KBM-7 (cell line): Measurements from ENCODE around the gene HEMGN.
A peak's percentile ranks its signal among the peaks of the same experiment; 100 is the strongest.
"Not testable (repeated sequence)": the region's sequence is repeated elsewhere in the genome, so short reads cannot be mapped to it uniquely, and the experiment has no call there.

ENCODE experiments used
- DNase-seq: peaks from one replicate; pipeline ENCODE4 v3.0.0-alpha.2; 2015
- in situ Hi-C: fragments of 300-500 bp; cut with MboI; formaldehyde crosslinking; loops from 2 replicates; pipeline ENCODE4 v1.14.3; 2020; ENCODE audit warnings: low sequenced_read_pairs, low pct_unique_long_range_greater_than_20kb, mixed read lengths

Gene HEMGN

DNA sequence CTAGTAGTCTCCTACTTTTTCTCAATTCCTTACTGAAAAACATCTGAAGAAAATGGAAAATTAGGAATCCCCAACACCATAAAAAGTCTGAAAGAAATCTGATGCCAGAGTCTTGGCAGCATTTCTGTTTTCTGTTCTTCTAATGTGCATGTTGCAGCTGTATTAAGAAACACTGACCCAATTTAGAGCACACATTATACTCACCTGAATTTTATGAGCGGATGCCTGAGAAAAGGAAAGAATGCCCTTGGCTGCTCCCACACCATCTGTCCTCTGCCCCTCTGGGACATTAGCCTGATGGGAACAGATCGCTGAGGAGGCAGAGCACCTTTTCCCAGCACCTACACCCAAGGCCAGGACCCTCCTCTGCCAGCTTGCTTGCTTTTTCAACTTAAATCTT lies 31.0 kb upstream of the HEMGN start:
- no peak for DNase-seq
- in situ Hi-C loops: no loop called here

DNA sequence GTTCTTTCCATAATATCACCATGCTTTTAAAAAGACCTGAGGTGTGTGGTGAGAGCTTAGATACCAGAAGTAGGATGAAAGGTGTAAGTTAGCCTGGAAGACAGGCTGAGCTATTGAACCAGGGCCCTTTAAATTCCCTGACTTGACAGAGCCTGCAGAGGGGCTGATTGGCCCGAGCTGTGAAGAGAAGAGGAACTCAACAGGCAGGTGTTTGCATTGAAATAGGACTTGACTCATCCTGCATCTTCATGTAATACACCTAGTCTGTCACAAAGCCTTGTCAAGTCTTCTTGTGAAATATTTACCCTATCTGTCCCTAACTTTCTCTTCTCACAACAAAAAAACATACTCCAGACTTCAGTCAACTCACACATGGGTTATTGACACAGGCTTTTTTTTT lies 28.5 kb upstream of the HEMGN start:
- in situ Hi-C loops: no loop called here
- DNase-seq: no peak

DNA sequence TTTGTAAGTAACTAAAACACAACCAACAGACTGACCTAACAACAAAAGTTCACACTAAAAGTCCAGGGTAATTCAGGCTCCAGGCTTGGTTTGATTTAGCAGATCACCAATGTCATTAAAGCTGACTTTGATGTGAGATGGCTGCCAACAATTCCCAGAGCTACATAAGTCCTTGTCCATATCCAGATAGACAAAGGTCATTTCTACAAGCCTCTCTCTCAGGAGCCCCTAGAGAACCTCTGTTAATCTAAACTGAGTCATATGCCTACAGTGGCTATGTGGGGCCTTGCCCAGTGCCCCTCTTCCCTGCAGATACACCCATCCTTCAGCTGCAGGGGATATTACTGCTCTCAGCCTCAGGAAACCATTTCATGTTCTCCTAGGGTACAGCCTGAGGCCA lies 26.9 kb upstream of the HEMGN start:
- in situ Hi-C loops: no loop called here
- DNase-seq: no peak

DNA sequence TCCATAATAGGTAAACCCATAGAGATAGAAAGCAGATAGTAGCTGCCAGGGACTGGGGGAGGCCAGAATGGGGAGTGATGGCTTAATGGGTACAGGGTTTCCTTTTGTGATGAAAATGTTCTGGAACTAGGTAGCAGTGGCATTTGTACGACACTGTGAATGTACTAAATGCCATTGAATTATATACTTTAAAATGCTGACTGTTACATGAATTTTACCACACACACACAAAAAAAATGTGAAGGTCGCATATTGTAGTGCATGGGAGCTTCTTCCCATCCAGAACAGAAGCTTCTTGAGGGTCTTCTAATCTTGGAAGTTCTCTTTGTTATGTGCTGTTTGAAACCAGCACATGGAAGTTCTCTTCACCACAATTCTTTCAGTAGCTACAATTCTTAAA lies 25.3 kb upstream of the HEMGN start:
- in situ Hi-C loops: no loop called here
- no peak for DNase-seq

DNA sequence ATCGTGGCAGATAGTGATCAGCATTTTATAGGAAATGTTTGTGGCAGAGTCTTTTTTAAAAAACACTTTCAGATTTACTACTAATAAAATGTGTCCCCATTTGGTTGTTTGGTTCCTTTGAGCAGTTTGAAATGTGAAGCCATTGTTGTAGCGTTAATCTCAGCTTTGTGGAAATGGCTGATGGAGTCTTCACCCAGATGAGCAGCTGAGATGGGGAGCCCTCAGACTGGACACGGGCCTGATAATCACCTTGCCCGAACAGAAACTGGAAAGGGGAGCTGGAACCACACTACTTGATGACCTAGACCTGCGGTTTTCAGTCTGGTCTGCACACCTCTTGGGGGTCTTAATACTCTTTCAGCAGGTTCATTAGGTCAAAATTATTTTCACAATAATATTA lies 24.6 kb upstream of the HEMGN start:
- in situ Hi-C loops: no loop called here
- no peak for DNase-seq

DNA sequence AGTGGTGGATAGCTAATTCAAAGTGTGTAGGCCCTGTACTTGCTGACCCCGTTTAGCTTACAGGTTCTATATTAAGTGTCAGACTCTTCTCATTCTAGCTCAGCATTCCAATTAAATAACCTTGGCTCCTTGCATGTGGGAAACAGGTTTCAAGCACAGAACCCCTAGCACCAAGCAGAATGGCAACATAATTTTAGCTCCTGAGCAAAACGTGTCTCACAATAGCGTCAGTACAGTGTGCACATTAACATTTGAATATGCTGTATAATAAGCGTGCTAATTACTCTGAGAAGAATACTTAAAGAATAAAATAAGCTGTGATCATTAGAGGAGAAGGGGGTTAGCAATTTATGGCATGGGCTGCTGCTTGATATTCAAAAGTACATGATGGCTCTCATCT lies 24.2 kb upstream of the HEMGN start:
- no peak for DNase-seq
- in situ Hi-C loops: no loop called here

DNA sequence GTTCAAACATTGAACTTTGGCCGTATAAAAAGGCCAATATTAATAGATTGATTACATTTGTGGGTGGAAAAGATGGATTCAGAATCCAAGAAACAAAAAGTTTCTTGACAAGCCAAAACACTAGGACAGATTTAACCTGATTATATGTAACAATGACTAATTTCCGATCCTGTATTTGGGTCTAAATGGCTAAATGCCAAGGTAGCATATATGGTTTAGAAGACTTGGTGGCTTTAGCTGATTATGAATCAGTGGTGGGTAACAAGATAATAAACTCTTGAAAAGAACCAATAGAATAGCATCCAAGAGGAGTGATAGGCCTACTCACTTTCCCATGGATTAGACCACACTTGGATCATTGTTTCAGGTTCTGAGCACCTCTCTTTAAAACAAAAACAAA lies 23.4 kb upstream of the HEMGN start:
- in situ Hi-C loops: no loop called here
- DNase-seq: no peak

DNA sequence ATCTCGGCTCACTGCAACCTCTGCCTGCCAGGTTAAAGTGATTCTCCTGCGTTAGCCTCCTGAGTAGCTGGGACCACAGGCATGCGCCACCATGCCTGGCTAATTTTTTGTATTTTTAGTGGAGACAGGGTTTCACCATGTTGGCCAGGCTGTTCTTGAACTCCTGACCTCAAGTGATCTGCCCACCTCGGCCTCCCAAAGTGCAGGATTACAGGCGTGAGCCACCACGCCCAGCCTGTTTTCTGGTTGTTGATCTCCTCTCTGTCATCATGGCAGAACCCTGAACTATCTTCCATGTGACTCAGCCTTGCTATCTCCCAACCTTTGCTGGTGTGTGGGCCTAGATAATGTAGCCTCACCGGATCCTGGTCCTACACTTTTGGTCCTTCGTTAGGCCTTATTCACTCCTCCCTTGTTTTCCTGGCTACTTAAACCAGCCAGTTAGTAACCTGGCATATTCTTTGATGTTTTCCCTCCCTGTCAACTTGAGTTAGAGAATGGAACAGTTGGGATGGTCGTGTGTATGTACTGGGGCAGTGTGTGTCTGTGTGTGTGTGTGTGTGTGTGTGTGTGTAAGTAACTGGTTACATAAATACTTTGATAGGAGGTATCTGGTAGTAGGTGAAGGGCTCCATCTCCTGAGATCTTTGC lies 22.8 kb upstream of the HEMGN start:
- in situ Hi-C loops, DNase-seq: not testable (repeated sequence)

DNA sequence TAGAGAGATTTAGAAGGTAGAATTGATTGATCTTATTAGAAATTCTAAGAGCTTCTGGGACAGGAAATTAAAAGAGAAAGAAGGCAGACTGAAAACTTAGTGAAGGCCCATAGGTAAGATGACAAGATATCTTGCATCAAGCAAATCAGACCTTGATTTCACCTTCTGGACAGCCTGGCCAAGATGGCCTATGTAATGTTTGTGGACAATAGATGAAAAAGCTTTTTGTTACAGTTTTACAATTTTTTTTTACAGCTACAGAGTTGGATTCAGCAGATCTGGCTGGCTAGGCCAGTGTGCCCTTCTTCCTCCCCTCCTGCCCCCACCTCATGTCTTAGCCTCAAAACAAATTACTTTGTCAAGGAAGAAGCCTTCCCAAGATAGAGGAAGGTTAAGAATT lies 21.6 kb upstream of the HEMGN start:
- in situ Hi-C loops: no loop called here
- no peak for DNase-seq

DNA sequence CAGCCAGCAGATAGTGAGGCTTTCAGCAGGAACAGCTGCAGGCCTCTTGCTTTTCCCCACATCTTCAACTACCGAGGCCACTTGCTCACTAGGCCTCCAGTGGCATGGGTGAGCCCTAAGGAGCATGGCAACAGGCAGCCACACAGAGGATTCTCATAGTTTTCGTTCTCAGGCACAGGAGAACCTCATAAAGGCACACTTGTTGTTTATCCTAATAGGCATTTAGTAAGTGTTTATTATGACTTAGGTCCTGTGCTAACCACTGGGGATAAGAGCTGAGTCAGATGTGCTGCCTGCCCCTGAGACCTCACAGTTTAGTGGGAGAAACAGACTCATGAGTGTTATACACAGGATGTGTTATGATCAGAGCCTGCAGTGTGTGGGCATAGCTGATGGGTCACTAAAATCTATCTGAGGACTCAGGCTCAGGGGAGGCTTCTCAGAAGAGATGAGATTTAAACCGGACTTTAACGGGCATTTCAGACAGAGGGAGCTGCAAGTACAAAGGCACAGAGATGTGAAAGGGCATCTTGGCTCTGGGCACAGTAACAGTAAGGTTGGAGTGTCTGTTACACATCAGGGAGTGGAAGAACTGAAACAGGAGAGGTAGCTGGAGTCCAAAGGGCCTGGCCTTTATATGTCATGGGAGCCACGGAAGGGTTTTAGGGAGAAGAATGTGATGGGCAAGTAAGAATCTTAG lies 21.0 kb upstream of the HEMGN start:
- no peak for DNase-seq
- in situ Hi-C loops: no loop called here

DNA sequence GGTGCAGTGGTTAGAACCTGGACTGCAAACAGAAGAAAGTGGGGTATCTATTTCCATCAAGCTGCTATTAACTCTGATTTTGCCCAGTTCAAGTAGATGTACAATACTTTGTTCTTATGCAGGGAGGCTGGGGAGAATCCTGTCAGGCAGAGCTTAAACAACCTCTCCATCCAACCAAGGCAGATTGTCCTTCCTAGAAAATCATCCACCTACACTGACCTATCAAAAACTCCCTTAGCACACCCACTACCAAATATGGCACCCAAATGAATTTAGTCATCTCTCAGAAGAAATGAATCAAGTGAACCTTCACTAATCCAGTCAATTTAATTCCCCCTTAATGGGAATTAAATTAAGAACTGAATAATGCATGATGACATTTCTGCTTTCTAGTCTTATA lies 18.4 kb upstream of the HEMGN start:
- no peak for DNase-seq
- in situ Hi-C loops: no loop called here

DNA sequence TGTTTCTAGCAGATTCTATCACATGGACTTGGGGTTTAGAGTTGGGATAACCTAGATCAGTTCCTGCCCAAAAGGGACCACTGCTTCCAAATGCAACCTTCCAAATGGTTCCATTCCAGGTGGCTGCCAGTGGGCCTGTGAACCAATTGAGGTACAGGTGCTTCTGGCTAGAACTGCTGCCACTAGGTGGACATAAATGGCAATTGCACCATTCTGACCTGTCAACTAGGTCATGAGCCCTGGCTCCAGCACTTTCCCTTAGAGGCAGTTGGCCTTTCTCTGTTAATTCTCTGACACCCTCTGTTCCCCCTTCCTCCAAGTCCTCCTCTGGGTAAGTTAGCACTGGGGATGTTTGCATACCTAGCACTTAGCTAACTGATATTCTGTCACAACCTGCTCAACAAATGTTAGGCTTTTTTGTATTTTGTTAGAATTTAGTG lies 16.6 kb upstream of the HEMGN start:
- in situ Hi-C loops: no loop called here
- peak; percentile 53 for DNase-seq

DNA sequence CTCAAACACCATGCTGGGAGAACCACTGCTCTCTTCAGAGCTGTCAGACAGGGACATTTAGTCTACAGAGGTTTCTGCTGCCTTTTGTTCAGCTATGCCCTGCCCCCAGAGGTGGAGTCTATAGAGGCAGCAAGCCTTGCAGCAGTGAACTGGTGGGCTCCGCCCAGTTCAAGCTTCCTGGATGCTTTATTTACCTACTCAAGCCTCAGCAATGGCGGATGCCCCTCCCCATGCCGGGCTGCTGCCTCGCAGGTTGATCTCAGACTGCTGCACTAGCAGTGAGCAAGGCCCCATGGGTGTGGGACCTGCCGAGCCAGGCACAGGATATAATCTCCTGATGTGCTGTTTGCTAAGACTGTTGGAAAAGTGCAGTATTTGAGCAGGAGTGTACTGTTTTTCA lies 12.9 kb upstream of the HEMGN start:
- in situ Hi-C loops, DNase-seq: not testable (repeated sequence)

DNA sequence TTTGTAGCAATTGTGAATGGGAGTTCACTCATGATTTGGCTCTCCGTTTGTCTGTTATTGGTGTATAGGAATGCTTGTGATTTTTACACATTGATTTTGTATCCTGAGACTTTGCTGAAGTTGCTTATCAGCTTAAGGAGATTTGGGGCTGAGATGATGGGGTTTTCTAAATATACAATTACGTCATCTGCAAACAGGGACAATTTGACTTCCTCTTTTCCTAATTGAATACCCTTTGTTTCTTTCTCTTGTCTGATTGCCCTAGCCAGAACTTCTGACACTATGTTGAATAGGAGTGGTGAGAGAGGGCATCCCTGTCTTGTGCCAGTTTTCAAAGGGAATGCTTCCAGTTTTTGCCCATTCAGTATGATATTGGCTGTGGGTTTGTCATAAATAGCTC lies 9.1 kb upstream of the HEMGN start:
- in situ Hi-C loops: not testable (repeated sequence)

DNA sequence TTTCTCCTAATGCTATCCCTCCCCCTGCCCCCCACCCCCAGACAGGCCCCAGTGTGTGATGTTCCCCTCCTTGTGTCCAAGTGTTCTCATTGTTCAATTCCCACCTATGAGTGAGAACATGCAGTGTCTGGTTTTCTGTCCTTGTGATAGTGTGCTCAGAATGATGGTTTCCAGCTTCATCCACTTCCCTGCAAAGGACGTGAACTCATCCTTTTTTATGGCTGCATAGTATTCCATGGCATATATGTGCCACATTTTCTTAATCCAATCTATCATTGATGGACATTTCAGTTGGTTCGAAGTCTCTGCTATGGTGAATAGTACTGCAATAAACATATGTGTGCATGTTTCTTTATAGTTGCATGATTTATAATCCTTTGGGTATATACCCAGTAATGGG lies 7.5 kb upstream of the HEMGN start:
- DNase-seq, in situ Hi-C loops: not testable (repeated sequence)

More for the DNA sequence above, 9.1 kb upstream of the HEMGN start:
- not testable (repeated sequence) for DNase-seq

DNA sequence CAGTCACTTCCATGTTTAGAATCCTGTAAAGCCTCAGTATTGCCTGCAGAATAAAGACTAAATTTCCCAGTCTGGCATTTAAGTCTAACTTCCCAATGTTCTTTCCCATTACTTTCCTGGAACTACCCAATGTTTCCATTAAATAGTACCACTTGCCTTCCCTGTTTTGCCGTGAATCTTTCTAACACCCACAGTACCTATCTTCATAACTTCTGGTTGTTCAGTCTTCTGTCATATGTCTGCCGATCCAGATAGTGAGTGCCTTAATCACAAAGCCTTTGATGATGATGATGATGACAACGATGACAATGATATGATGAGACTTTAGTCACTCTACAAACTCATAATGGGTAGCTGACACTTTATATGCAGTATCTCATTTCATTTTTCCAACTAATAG lies 6.6 kb upstream of the HEMGN start:
- DNase-seq: no peak
- in situ Hi-C loops: no loop called here

DNA sequence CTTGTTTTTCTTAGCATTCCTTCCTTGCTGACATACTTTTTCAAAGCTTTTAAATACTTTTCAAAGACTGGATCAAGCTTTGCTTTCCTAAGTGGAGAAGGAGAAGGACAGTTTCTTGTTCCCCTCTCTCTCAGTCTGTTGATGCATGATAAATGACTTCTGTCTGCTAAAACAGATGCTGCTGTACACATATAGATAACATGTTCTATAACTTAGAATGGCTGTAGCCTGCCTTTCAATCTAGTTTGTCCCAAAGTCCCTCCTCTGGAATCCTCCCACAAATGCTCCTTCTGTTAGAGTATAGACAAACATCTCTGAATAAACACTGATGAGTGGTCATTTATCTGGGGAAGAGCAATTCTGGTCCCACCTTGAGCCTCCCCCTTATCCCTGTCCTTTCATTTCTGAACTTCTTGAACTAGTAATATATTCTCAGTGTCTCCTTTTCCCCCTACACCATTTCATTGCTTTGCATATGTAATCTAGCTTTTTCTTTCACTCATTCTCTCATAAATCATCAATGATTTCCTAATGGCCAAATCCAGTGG lies 5.4 kb upstream of the HEMGN start:
- no peak for DNase-seq
- in situ Hi-C loops: no loop called here

DNA sequence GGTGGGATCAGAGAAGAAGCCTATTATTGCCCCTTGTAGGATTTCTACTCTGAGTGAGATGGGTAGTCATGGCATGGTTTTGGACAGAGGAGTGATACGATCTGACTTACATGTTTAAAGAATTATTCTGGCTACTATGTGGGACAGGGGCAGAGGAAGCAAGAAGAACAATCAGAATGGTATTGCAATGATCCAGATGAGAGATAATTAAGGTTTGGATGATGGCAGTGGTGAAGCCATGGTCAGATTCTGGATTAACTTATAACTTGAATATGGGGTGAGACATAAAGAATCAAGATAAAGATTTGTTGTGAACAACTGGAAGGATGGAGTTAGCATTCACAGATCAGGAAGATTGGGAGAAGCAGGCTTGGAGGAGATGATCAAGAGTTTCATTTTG lies 3.4 kb upstream of the HEMGN start:
- in situ Hi-C loops: no loop called here
- DNase-seq: no peak

DNA sequence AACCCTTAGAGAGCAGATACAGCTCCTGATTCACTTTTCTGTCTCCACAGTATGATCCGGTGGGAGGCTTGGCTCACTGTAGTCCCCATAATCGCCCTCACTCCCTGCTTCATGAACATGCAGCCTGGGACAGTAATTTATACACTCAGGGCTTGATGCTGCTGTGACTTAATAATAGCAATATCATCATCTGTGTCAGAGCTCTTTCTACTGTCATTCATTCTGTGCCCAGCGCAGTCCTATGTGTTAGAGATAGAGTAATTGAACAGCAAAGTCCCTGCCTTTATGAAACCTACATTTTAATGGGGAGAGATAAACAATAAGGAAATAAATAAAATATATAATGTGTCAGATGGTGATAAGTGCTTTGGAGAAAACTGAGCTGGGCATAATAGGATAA lies 2.8 kb upstream of the HEMGN start:
- in situ Hi-C loops: no loop called here
- no peak for DNase-seq

DNA sequence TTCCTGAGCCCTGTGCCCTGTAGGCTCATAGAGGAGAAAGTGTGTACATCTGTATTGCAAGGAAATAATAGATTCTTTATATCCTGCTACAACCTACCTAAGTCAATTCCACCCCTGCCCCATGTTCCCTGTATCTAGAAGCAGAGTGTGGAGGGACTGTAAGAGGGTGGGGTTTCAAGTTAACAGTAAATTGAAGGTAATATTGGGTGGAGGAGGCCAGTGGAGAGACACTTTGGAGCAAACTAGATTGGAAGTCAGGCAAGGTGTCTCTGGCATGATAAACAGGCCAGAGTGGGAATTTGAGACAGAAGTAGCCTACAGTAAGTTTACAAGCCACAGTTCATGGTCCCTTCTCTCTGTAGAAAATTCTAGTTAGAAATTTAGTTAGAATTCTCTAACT lies 2.3 kb upstream of the HEMGN start:
- no peak for DNase-seq
- in situ Hi-C loops: no loop called here

DNA sequence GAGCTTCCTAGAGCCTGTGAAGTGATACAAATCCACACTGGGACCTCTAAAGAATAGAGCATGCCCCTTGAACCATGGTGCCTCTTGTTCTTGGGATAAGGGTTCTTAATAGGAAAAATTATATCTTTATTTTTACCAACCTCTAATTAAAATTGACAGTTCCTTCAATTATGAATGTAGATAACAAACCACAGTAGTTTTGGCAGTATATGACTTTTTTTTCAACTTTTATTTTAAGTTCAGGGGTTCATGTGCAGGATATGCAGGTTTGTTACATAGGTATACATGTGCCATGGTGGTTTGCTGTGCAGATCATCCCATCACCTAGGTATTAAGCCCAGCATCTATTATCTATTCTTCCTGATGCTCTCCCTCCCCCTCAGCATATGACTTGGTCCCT lies 974 bp downstream of the HEMGN start:
- no peak for DNase-seq
- in situ Hi-C loops: no loop called here
